ENCODE results near the gene ASZ1.
"Not testable (repeated sequence)": the region's sequence is repeated elsewhere in the genome, so short reads cannot be mapped to it uniquely, and the experiment has no call there.

ASZ1 gene

GRCh38 chr7:117427258-117427701, at the start of gene ASZ1:
Gene ASZ1, minus strand, starts transcription at chr7:117427493. Its CDS starts 33 bp downstream, at chr7:117427460.
- no peak for DNase-seq (ENCODE audit: low spot score)

- DNase-seq (ENCODE audit: low spot score), result no peak
Measured at GRCh38 chr7:117476557-117477215, 49.4 kb upstream of the ASZ1 start.

- DNase-seq (ENCODE audit: low spot score), result no peak
Measured at GRCh38 chr7:117472335-117472734, 45.0 kb upstream of the ASZ1 start.

GRCh38 chr7:117470777-117471176, 43.5 kb upstream of the ASZ1 start:
- no peak for DNase-seq (ENCODE audit: low spot score)

- no peak for DNase-seq (ENCODE audit: low spot score)
Measured at GRCh38 chr7:117468174-117468573, 40.9 kb upstream of the ASZ1 start.

- DNase-seq (ENCODE audit: low spot score), result not testable (repeated sequence)
Measured at GRCh38 chr7:117460815-117461214, 33.5 kb upstream of the ASZ1 start.

GRCh38 chr7:117459735-117460134, 32.4 kb upstream of the ASZ1 start:
- no peak for DNase-seq (ENCODE audit: low spot score)

GRCh38 chr7:117458977-117459583, 31.8 kb upstream of the ASZ1 start:
- DNase-seq (ENCODE audit: low spot score), result peak; percentile 21

GRCh38 chr7:117448655-117449054, 21.4 kb upstream of the ASZ1 start:
- DNase-seq (ENCODE audit: low spot score), result no peak

GRCh38 chr7:117446220-117446815, 19.0 kb upstream of the ASZ1 start:
- no peak for DNase-seq (ENCODE audit: low spot score)

GRCh38 chr7:117445206-117445605, 17.9 kb upstream of the ASZ1 start:
- DNase-seq (ENCODE audit: low spot score), result no peak

- DNase-seq (ENCODE audit: low spot score), result no peak
Measured at GRCh38 chr7:117444646-117445045, 17.4 kb upstream of the ASZ1 start.

GRCh38 chr7:117435475-117436043, 8.3 kb upstream of the ASZ1 start:
- no peak for DNase-seq (ENCODE audit: low spot score)

GRCh38 chr7:117424090-117424829, 3.0 kb downstream of the ASZ1 start:
- DNase-seq (ENCODE audit: low spot score), result no peak

GRCh38 chr7:117414591-117414990, 12.7 kb downstream of the ASZ1 start:
- not testable (repeated sequence) for DNase-seq (ENCODE audit: low spot score)

- DNase-seq (ENCODE audit: low spot score), result no peak
Measured at GRCh38 chr7:117412946-117413559, 14.2 kb downstream of the ASZ1 start.

GRCh38 chr7:117412390-117412789, 14.9 kb downstream of the ASZ1 start:
- no peak for DNase-seq (ENCODE audit: low spot score)

- no peak for DNase-seq (ENCODE audit: low spot score)
Measured at GRCh38 chr7:117411539-117411938, 15.8 kb downstream of the ASZ1 start.

- no peak for DNase-seq (ENCODE audit: low spot score)
Measured at GRCh38 chr7:117408831-117409230, 18.5 kb downstream of the ASZ1 start.

- DNase-seq (ENCODE audit: low spot score), result no peak
Measured at GRCh38 chr7:117405519-117405918, 21.8 kb downstream of the ASZ1 start.

- DNase-seq (ENCODE audit: low spot score), result no peak
Measured at GRCh38 chr7:117403737-117404136, 23.6 kb downstream of the ASZ1 start.

GRCh38 chr7:117402109-117402508, 25.2 kb downstream of the ASZ1 start:
- no peak for DNase-seq (ENCODE audit: low spot score)
